GM18519 (cell line): ENCODE results near the gene GPR151.
"Not testable (repeated sequence)": the region's sequence is repeated elsewhere in the genome, so short reads cannot be mapped to it uniquely, and the experiment has no call there.

Experiments used
- ATAC-seq: cut with Tn5 transposase; IDR thresholded peaks from one replicate; pipeline ENCODE4 v1.9.1; 2021; ENCODE audit warnings: mild to moderate bottlenecking, moderate library complexity; ENCODE audit not compliant: unreplicated experiment, low FRiP score

The GPR151 gene

GRCh38 chr5:146516151-146516475, at the start of gene GPR151:
TSS of gene GPR151 (minus strand) at chr5:146516190. CDS start at chr5:146516113, 77 bp downstream.
- peak; percentile 46 for ATAC-seq

- no peak for ATAC-seq
Measured at GRCh38 chr5:146564007-146564762, 48.2 kb upstream of the GPR151 start.

DNA sequence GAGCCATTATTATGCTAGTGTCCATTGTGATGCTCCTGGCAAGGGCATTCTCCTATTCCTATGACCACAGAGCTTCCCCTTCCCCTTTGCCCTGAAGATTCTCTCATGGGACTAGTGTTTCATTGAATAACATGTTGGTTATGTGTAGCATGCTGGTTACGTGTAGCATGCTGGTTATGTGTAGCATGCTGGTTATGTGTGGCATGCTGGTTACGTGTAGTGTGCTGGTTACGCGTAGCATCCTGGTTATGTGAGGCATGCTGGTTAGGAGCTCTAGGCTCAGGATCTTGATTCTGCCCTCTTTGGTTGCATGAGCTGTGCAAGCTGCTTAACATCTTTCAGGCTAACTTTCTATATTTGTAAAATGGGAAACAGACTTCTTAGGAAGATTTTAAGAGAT, 46.5 kb upstream of the GPR151 start:
- ATAC-seq, result no peak

- no peak for ATAC-seq
Measured at GRCh38 chr5:146561711-146562110, 45.7 kb upstream of the GPR151 start.

- no peak for ATAC-seq
Measured at GRCh38 chr5:146560205-146560812, 44.3 kb upstream of the GPR151 start.

- ATAC-seq, result not testable (repeated sequence)
Measured at GRCh38 chr5:146556884-146557283, 40.9 kb upstream of the GPR151 start.

GRCh38 chr5:146553446-146553845, 37.5 kb upstream of the GPR151 start:
- ATAC-seq, result no peak

- no peak for ATAC-seq
Measured at GRCh38 chr5:146549615-146550014, 33.6 kb upstream of the GPR151 start.

GRCh38 chr5:146548781-146549449, 32.9 kb upstream of the GPR151 start:
- ATAC-seq, result peak; percentile 46

GRCh38 chr5:146544232-146544631, 28.2 kb upstream of the GPR151 start:
- no peak for ATAC-seq

DNA sequence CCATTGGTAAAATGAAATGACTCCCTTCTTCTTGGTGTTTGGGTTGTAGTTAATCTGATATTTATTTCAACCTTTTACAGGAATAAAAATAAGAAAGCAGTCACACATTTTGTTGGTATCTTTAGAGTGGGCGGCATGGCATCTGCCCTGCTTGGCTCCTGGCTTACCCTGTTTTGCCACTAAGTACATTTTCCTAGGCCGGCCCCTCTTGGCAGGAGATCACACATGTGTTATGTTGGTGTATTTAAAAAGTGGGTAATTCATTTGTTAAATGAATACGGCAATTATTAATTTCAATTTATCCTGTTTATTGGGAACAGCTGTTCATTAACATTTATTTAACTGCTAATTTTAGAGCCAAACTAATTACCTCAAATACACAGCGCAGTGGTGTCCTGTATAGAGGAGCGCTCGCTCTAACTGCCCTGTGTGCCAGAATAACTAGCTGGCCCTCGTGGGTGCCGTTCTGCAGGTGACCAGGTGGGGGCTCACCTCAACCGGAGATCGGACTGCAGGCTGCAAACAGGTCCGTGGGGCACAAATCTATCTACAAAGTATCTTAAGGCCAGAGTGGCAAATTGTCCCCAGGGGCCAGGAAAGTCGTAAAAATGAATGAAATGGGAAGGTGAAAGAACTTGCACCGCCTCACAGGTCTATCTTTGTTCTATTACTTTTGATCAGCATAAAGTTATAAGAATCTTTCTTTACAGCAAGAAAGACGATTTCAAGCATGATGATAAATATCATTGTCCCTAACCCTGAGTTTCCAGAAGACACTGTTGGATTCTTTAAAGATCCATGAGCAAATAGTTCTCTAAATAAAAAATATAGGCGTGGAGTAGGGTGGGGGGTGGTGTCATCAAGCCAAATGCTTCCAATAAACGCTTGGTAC, 26.2 kb upstream of the GPR151 start:
- ATAC-seq, result peak; percentile 98

DNA sequence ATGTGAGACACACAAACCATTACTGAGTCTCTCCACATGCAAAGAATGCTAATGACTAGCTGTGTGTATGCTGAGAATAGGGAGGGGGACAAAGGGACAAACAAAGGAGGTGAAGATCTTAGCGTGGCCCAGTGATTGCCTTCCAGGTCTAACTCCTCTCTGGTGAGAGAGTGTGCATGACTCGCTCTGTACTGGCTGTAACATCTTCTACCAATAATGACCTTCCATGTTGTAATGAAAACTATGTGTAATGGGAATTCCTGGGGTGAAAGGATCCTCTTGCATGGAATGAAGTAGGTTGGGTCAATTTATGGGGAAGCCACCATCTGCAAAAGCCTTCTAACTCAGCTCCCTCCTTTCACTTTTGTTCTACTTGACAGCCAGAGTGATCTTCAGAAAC, 24.4 kb upstream of the GPR151 start:
- ATAC-seq, result no peak

DNA sequence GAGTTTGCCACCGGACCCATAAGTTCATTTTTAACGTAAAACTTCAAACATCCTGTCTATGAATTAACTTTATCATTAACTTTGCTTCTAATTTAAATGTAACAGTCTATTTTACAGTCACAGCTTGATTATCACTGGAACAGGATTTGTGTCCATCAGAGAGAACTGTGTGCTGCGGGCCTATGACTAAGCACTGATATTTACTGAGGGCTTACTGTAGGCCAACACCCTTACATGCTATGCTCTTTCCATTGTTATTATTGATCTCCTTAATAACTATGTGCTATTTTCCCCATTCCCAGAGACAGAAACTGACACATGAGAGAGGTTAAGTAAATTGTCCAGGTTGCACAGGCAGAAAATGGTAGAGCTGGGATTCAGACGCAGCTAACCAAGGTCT, 24.0 kb upstream of the GPR151 start:
- no peak for ATAC-seq

DNA sequence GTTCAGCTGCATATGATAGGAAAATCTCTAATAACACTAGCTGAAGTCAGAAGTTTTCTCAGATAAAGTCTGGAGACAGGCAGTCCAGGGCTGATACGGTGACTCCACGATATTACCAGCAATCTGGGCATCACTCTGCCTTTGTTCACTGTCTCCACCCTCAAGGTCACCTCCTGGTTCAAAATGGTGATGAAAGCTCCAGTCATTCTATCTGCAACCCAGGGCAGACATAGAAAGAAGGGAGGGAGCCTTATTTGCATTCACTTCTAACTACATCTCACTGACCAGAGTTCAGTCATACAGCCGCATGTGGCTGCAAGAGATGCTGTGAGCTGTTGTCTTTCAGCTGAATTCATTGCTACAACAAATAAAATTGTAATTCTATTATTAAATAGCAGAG, 22.4 kb upstream of the GPR151 start:
- no peak for ATAC-seq

DNA sequence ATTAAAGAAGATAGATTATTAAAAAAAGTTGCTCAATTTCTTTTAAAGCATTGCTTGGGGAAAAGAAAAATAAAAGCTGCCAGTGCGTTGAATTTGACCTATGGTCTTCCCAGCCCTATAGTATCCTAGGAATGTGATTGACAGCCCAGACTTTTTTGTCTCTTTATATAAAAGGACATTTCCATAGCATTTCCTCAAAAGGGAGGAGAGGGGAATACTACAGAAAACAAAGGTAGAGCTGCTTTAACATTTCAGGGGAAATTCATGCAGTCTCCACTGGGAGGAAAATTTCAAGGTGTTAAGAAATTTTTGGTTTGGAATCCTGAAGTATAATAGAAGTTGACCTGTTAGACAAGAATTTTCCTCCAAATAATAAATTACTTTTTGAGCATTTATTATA, 17.9 kb upstream of the GPR151 start:
- no peak for ATAC-seq

DNA sequence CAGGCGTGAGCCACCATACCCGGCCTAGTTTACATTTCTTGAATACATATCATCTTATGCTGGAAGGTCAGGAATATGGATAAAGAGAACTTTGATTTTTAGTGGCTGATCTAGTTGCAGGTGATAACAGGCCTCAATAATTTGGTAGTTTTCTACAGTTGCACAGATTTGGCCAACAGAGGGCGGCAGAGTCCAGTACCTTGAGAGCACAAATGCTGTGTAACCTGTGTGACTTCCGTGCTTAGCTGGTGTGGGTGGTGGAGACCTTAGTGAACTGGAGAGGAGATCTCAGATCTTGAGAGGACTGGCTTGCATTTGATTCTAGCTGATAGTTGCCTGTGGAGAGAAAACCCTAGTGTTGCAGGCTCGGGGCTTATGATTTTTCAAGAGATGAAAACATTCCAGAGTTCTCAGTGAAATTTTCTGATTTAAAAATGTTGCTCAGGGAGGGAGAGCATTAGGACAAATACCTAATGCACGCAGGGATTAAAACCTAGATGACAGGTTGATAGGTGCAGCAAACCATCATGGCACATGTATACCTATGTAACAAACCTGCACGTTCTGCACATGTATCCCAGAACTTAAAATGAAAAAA, 17.4 kb upstream of the GPR151 start:
- peak; percentile 98 for ATAC-seq

- ATAC-seq, result peak; percentile 46
Measured at GRCh38 chr5:146529984-146530383, 14.0 kb upstream of the GPR151 start.

GRCh38 chr5:146528236-146528635, 12.2 kb upstream of the GPR151 start:
- ATAC-seq, result no peak

GRCh38 chr5:146527785-146528184, 11.8 kb upstream of the GPR151 start:
- no peak for ATAC-seq

- ATAC-seq, result no peak
Measured at GRCh38 chr5:146523698-146524097, 7.7 kb upstream of the GPR151 start.
